GM18511 (cell line): ENCODE data around the gene C15orf62.

Source experiments
- ATAC-seq: cut with Tn5 transposase; IDR thresholded peaks from one replicate; pipeline ENCODE4 v1.9.1; 2021; ENCODE audit warnings: mild to moderate bottlenecking, moderate library complexity; ENCODE audit not compliant: unreplicated experiment

Gene C15orf62

DNA sequence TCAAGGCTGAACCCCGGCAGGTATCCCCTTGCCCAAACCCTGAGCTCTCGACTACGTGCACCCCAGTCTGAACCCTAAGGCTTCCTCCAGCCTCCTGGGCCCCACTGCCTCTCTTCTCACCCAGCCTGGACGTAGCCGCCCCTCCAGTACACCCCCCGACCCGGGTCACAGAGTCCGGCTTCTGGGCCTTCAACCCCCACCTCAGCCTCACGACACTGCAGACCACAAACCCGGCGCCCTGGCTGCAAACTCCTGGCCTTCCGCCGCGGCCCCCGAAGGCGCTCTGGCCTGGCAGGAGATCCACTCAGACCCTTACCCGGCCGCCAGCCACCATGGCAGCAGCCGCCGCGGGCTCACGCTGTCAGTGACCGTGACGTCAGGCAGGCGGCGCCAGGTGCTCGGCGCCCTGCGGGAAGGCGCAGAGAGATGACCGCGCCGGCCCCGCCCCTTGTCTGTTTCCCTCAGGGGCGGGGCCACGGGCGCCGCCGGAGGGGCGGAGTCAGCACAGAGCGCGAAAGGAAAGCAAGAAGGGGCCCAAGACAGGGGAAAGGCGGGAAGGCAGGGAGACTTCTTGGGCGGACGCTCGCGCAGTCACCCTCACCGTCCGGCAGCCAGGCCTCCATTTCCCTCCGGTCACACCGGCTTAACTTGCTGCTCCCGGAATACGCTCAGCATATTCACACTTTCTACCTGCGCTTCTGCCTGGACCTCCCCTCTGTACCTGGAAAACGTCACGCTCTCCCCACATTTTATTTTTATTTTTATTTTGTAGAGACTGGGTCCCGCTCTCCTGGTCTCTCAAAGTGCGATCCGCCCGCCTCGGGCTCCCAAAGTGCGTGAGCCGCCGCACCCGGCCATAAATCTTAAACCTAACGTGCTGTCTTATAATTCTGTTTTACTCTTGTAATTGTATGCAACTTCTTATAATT lies 14.6 kb upstream of the C15orf62 start, which contains the start of gene RMDN3:
Gene RMDN3 (minus strand): TSS at position 372 of the 929 bp plus-strand sequence. CDS start 471 bp downstream, outside the sequence.
- peak; percentile 84 for ATAC-seq

- no peak for ATAC-seq
Observed at GRCh38 chr15:40755812-40756208, 14.0 kb upstream of the C15orf62 start.

- no peak for ATAC-seq
Observed at GRCh38 chr15:40756938-40757337, 12.8 kb upstream of the C15orf62 start.

DNA sequence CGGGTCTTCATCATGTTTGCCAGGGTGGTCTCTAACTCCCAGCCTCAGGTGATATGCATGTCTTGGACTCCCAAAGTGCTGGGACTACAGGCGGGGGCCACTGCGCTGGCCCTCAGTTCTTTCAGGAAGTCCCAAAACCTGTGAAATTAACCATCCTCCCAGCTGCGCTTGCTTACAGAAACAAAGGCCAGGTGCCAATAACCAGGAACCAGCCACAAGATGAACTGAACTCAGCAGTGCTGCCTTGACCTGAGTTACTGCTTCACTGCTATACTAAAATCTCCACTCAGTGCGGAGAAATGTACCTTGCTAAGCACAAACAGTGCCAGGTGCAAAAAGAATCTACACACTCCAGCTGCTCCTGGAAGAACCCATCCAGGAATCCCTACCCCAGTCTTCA lies 9.8 kb upstream of the C15orf62 start:
- no peak for ATAC-seq

DNA sequence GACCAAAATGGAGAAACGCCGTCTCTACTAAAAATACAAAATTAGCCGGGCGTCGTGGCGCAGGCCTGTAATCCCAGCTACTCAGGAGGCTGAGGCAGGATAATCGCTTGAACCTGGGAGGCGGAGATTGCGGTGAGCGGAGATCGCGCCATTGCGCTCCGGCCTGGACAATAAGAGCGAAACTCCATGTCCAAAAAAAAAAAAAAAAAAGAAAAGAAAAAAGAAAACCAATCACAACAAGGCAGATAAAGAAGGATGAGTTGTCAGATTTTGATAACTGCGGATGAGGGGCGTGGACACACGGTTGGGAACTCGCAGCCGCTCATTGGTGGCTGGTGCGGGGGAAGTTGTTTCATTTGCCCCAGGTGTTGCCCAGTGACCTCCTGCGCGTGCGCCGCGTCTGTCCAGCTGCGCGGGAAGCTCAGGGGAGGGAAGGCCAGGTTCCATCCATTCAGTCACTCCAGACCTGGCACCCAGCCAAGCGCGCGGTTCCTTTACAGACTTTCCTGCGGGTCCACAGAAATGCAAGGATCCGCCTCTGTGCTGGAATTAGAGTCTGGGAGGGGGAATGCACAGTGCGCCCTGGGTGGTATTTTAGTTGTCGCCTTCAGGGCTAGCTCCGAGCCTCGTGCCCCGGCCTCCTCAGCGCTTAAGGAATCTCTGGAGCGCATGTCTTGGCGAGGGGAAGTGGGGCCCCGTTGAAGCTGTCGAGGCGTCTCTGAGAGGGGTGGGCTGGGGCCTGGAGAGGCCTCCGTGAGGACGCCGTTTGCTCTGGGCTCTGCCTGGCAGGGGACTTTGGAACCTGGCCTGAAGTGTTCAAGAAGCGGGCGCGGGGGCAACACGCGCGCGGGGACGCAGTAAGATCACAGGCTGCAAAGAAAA lies 6.6 kb upstream of the C15orf62 start:
- no peak for ATAC-seq

GRCh38 chr15:40763801-40764628 lies 5.8 kb upstream of the C15orf62 start, which contains the start of gene GCHFR:
Gene GCHFR (plus strand): TSS chr15:40764068. CDS start chr15:40764181, 113 bp downstream.
- peak; percentile 54 for ATAC-seq

GRCh38 chr15:40764629-40765103 lies 5.1 kb upstream of the C15orf62 start:
- ATAC-seq = no peak

DNA sequence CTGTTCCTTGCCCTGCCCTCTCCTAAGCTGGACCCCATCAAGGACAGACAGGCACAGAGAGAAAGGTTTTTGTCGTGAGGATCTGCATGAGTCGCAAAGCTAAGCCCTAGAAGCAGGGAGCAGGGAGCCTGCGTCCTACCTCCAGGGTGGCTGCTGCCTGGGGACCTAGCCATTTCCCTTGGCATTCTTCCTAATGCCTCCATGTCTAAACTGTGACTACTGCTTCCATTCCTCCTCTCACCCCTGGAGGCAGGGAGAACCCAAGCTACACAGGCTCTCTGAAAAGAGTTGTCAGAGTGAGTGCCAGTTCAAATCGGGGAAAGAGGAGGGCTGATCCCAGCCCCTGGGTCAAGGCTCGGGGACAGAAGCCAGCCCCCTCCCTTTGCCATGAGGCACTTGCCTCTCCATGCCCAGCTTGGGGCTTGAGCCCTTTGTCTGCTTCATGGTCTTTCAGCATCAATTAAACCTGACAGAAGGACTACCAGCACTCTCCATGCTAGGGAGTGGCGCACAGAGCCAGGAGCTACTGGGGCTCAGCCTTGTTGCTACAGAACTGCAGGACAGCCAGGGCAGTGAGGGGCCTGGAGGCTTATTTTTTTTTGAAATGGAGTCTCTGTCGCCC lies 3.5 kb upstream of the C15orf62 start:
- no peak for ATAC-seq

- no peak for ATAC-seq
Observed at GRCh38 chr15:40766906-40767837, 2.6 kb upstream of the C15orf62 start.

DNA sequence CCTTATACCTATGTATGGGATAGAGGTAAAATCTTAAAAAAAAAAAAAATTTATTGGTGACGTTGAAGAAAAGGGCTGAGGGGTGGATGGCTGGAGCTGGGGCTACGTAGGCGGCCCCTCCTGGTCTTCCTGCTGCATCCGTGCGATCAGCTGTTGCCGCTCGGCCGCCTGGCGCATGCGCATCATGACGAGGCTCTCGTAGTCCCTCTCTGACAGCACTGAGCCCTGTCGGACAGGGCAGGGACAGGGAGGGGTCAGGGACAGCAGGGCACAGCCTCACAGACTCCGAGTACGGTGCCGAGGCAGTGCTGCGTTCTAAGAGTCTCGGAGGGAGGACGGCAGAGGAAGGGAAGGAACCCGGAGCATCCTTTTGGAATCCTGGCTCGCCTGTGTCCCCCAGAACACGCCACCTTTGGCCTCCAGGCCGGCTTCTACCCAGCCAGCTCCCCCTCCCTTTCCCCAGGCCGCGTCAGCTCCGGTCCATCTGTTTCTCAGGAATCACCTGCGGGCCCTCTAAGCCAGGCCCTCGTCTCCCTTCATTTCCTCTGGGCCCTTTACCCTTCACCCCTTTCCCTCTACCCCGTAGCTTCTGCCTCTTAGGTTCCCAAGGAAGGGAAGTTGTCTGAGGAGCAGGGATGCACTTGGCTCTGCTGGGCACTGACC lies 1.8 kb upstream of the C15orf62 start:
- no peak for ATAC-seq

- peak; percentile 1 for ATAC-seq
Observed at GRCh38 chr15:40768521-40769273, 1.1 kb upstream of the C15orf62 start.

GRCh38 chr15:40770147-40770721 lies 454 bp downstream of the C15orf62 start:
- no peak for ATAC-seq

DNA sequence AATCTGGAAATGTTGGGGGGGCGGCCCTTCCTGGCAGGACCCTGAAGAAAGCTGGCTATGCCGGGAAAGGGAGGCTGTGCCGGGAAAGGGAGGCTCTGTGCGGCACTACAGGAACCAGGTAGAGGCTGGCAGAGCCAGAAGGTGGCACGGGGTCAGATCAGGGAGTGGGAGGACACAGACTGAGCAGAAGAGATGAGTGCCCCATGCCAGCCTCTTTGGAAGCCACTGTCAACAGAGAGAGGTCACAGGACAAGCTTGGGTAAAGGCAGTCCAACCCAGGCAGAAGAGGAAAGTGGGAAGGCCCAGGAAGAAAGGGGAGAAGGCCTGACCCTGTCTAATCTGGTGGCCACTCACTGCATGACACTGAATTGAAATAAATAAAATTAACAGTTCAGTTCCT lies 1.5 kb downstream of the C15orf62 start:
- no peak for ATAC-seq

DNA sequence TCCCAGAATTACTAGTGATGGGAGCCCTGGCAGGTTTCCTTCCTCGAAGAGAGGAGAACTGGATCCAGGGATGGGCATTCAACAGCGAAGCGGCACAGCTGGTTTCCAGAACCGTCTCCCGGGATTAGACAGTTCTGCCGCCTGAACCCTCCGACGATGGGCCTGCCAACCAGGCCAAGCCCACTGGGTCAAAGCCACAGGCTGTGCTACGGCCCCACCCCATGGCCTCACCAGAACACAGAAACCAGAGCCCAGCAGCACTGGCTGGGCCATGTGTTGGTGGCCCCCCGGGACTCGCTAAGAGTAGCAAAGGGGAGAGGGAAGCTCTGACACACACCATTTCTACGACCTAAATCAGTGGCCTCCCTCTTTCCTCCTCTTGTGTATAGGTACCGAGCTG lies 2.2 kb downstream of the C15orf62 start:
- ATAC-seq = no peak

DNA sequence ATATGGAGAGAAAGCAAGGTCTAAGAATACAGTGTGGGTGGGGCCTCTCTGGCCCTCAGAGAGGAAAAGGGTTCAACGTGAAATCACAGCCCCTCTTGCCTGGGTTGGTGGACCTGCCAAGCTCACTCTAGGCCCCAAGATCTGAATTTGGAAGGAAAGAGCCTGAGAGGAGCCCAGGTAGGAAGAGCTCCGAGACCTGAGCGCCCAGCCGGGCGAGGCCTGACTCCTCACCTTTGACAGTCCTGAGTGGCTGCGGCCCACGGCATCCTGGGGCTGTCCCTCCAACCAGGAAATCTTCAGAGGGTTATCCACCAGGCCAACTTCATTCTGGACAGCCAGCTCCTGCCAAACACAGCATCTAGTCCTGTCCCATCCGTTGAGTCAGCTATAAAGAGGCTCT lies 3.7 kb downstream of the C15orf62 start:
- no peak for ATAC-seq

DNA sequence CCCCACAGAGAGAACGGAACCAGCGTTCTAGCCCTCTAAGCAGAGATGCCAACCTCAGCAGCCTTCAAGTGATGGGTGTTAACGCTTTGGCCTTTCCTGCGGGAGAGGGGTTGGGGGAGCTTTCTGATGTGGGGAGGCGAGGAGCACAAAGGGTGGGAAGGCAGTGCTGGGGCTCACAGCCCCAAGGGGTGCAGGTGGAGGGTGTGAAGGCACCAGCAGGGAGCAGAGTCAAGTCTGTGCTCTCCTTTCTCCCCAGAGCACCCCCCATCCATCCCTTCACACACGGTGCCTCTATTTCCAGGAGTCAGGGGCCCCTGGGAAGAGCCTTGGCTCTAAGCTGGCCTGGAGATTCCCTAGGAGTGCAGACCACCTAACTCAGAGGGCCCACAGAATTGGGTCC lies 4.1 kb downstream of the C15orf62 start:
- no peak for ATAC-seq

- no peak for ATAC-seq
Observed at GRCh38 chr15:40775007-40775406, 5.2 kb downstream of the C15orf62 start.
